ENCODE results near the gene PTPRE.

Gene PTPRE

DNA sequence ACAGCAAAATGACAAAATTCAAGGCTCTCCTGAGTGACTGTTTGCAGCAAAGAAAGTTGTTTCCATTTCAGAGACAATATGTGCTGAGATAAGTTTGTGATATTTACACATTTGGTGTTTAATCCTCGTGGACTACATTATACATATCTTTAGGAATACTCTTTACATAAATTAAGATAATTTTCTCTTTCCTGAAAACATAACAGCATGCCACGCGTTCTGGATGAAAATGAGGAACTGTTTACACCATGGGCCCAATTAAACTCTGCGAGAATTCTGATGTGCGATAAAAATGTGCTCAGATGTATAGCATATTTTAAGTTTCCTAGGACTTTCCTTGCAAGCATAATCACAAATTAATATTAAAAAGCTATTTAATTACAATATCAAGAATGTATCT lies 26.4 kb downstream of the PTPRE start (continued):
- TF ChIP-seq ZNF544 (tag by site-specific recombination; IDR thresholded peaks at IDR 0.05) = no peak
- TF ChIP-seq KLF1 (tag by site-specific recombination; IDR thresholded peaks at IDR 0.05) = no peak
- no peak for TF ChIP-seq ZBTB21 (tag by site-specific recombination; IDR thresholded peaks at IDR 0.05)
- TF ChIP-seq ZNF211 (tag by site-specific recombination; IDR thresholded peaks at IDR 0.05; ENCODE audit: low read depth) = no peak
- no peak for TF ChIP-seq ZNF140 (tag by site-specific recombination; IDR thresholded peaks at IDR 0.05)

- Histone ChIP-seq H3K4me1 (ENCODE audit: control insufficient read depth, insufficient read depth, low read length) (no peaks in the 10 kb centered on the region), H3K36me3 (ENCODE audit: control insufficient read depth in 2 of 2, insufficient read depth in 1 of 2, low read length in 2 of 2) (no peaks in the 10 kb centered on the region), H3K27ac (ENCODE audit: extremely low read depth, low read depth, low read length) (no peak overlapping the region), H3K9me3 (ENCODE audit: control insufficient read depth, insufficient read depth, low read depth, low read length) (no peaks in the 10 kb centered on the region), H3K4me3 (ENCODE audit: low read depth, low read length) (no peak overlapping the region)
- CTCF ChIA-PET = no interaction called here
- TF ChIP-seq ZBTB21 (tag by site-specific recombination; IDR thresholded peaks at IDR 0.05) (no peak), ZFP41 (tag by site-specific recombination; IDR thresholded peaks at IDR 0.05; ENCODE audit: borderline replicate concordance) (no peak), HOXC10 (CRISPR knock-in tag; IDR thresholded peaks at IDR 0.05) (no peak), ZNF529 (tag by site-specific recombination; IDR thresholded peaks at IDR 0.05; ENCODE audit: insufficient replicate concordance) (no peak), KLF8 (tag by site-specific recombination; IDR thresholded peaks at IDR 0.05) (no peak), KLF9 (tag by site-specific recombination; IDR thresholded peaks at IDR 0.05; ENCODE audit: low read depth) (no peak), ZNF146 (tag by site-specific recombination; IDR thresholded peaks at IDR 0.05) (no peak), ZNF521 (tag by site-specific recombination; IDR thresholded peaks at IDR 0.05) (no peak), ZNF785 (tag by site-specific recombination; IDR thresholded peaks at IDR 0.05) (no peak), ZNF169 (tag by site-specific recombination; IDR thresholded peaks at IDR 0.05) (no peak), ZNF596 (tag by site-specific recombination; IDR thresholded peaks at IDR 0.05) (no peak)
- TF ChIP-seq, protein P1, sequence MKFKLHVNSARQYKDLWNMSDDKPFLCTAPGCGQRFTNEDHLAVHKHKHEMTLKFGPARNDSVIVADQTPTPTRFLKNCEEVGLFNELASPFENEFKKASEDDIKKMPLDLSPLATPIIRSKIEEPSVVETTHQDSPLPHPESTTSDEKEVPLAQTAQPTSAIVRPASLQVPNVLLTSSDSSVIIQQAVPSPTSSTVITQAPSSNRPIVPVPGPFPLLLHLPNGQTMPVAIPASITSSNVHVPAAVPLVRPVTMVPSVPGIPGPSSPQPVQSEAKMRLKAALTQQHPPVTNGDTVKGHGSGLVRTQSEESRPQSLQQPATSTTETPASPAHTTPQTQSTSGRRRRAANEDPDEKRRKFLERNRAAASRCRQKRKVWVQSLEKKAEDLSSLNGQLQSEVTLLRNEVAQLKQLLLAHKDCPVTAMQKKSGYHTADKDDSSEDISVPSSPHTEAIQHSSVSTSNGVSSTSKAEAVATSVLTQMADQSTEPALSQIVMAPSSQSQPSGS (tag by site-specific recombination; IDR thresholded peaks at IDR 0.05; ENCODE audit: low read depth) = no peak
- POLR2A ChIA-PET = no interaction called here
Measured at GRCh38 chr10:127934383-127934782, 27.5 kb downstream of the PTPRE start.

DNA sequence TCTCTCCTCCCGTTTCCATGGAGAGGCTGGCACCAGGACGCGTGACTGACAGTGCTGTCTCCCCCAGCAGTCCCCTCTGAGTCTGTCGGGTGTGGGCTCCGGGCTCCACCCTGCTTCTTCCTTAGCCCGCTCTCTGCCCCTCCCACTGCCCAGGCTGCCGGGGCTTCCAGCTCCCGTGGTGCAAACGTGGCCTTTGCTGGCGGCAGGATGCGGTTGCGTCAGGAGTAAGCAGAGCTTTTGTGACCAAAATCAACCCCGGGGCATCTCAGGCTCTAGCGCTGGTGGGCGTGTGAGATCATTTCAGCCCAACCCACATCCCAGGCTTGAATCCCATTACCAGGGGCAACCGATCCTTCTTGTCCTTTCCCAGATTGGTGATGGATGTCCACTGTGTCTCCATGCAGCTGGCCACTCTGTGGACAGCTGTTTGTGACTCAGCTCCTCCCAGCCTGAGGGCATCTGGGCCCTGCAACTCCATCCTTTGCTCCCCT lies 28.2 kb downstream of the PTPRE start:
- CTCF ChIA-PET = no interaction called here
- no peaks in the 10 kb centered on the region for H3K36me3 ChIP-seq (ENCODE audit: control insufficient read depth in 2 of 2, insufficient read depth in 1 of 2, low read length in 2 of 2)
- no peak overlapping the region for H3K4me3 ChIP-seq (ENCODE audit: low read depth, low read length)
- no peaks in the 10 kb centered on the region for H3K4me1 ChIP-seq (ENCODE audit: control insufficient read depth, insufficient read depth, low read length)
- no peaks in the 10 kb centered on the region for H3K9me3 ChIP-seq (ENCODE audit: control insufficient read depth, insufficient read depth, low read depth, low read length)
- H3K27ac ChIP-seq (ENCODE audit: extremely low read depth, low read depth, low read length) = no peak overlapping the region
- POLR2A ChIA-PET = no interaction called here
- TF ChIP-seq ZNF670 (tag by site-specific recombination; IDR thresholded peaks at IDR 0.05; ENCODE audit: low read depth) = no peak
- no peak for TF ChIP-seq ZBTB26 (tag by site-specific recombination; optimal IDR thresholded peaks at IDR 0.05)
- TF ChIP-seq INSM2 (tag by site-specific recombination; IDR thresholded peaks at IDR 0.05) = no peak
- TF ChIP-seq ZNF585B (tag by site-specific recombination; IDR thresholded peaks at IDR 0.05) = no peak
- no peak for TF ChIP-seq ZNF530 (tag by site-specific recombination; IDR thresholded peaks at IDR 0.05; ENCODE audit: low read depth)
- TF ChIP-seq ZNF623 (tag by site-specific recombination; IDR thresholded peaks at IDR 0.05) = no peak
- TF ChIP-seq OSR2 (tag by site-specific recombination; IDR thresholded peaks at IDR 0.05) = no peak
- no peak for TF ChIP-seq ZNF211 (tag by site-specific recombination; IDR thresholded peaks at IDR 0.05; ENCODE audit: low read depth)
- TF ChIP-seq ZNF350 (tag by site-specific recombination; IDR thresholded peaks at IDR 0.05) = no peak
- TF ChIP-seq, protein P2, sequence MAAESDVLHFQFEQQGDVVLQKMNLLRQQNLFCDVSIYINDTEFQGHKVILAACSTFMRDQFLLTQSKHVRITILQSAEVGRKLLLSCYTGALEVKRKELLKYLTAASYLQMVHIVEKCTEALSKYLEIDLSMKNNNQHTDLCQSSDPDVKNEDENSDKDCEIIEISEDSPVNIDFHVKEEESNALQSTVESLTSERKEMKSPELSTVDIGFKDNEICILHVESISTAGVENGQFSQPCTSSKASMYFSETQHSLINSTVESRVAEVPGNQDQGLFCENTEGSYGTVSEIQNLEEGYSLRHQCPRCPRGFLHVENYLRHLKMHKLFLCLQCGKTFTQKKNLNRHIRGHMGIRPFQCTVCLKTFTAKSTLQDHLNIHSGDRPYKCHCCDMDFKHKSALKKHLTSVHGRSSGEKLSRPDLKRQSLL (tag by site-specific recombination; IDR thresholded peaks at IDR 0.05) = no peak
- TF ChIP-seq ZNF785 (tag by site-specific recombination; IDR thresholded peaks at IDR 0.05) = no peak
